Testis (tissue), 2 donors: Measurements from ENCODE around the gene LNPEP.

ENCODE experiments used
- CTCF ChIP-seq, 3 experiments: fragments of 450-650 bp in 2 of 3; fragments of 200-600 bp in 1 of 3; sonication (generic) in 1 of 3; IDR thresholded peaks; one replicate each; pipeline ENCODE4 v1.5.1; 2016 to 2019; ENCODE audit warnings: antibody characterized with exemption in 3 of 3, mild to moderate bottlenecking in 2 of 3, moderate library complexity in 1 of 3
- POLR2A ChIP-seq: fragments of 450-650 bp; IDR thresholded peaks from one replicate; pipeline ENCODE4 v1.6.1; 2017; ENCODE audit warnings: antibody characterized with exemption, mild to moderate bottlenecking, moderate library complexity

GRCh38 chr5:97046270-97046982 lies 110.5 kb downstream of the LNPEP start:
- TF ChIP-seq POLR2A = no peak
- TF ChIP-seq CTCF (IDR thresholded peaks at IDR 0.05) = no peak
